HG03520 (cell line): ENCODE results near the gene CORO7.
"Not testable (repeated sequence)": the region's sequence is repeated elsewhere in the genome, so short reads cannot be mapped to it uniquely, and the experiment has no call there.

ENCODE experiments used
- ATAC-seq: cut with Tn5 transposase; IDR thresholded peaks from one replicate; pipeline ENCODE4 v1.9.1; 2021; ENCODE audit warnings: mild to moderate bottlenecking, moderate library complexity; ENCODE audit not compliant: unreplicated experiment

The CORO7 gene

DNA sequence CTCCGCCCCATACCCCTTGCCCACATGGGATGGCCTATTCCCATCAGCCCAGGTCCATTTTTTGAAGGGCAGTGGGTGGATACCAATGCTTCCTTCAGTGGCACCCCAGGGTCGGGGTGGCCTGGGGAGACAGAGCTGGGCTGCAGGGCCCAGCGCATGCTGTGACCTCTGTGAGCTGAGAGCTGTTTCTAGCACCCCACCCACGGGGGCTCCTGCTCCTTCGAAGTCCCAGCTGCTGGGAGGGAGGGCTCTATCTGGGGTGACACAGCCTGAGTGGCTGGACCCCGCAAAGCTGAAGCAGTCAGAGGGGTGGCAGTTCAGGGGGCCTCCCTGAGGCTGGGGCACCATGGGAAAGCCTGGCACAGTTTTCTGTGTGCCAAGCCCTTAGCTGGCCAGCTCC is 76.0 kb downstream of the CORO7 start:
- ATAC-seq: no peak

DNA sequence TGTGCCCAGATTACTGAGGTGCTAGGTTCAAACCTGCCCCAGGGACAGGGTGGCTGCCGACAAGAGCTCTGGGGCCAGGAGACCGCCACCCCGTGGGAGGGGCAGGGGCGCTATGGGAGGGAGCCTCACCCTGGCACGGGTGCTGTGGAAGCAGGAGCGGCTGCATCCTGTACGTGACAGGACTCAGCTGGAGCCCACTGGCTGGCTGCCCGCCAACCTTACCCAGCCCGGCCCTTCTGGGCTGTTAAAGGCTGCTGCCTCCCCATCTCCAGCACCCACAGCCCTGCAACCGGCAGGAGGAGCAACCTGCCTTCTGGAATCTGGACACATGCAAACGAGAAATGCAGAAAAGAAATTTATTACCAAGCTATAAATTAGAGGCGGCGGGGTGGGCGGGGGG is 76.5 kb downstream of the CORO7 start:
- no peak for ATAC-seq

GRCh38 chr16:4339455-4339854 is 76.9 kb downstream of the CORO7 start:
- no peak for ATAC-seq

DNA sequence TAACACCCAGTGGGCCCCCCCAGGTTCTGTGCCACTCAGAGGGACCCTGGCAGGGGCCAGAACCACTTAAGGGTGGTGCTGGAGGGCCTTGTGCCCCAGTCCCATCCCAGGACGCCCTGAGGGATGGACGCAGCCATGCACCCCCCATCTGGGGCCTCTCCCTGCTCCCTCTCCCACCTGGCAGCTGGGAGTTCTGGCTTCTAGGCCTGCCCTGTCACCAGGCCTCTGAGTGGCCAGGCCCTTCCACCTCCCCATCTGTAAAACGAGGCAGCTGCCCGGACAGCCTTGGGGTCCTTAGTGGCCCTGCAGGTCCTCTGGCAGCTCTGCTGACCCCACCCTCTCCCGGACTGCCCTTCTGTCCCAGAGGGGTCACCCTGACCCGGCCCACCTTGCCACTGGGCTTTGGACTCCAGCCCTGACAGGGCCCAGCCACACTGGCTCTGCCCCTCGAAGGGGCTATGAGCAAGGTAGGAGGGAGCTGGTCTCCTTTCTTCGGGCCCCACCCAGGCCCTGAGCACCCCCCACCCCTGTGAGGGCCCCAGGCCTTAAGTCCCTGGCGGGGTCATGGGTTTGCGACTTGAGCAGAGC is 77.6 kb downstream of the CORO7 start:
- no peak for ATAC-seq

GRCh38 chr16:4338125-4338582 is 78.2 kb downstream of the CORO7 start:
- no peak for ATAC-seq

GRCh38 chr16:4337540-4338088 is 78.8 kb downstream of the CORO7 start:
- ATAC-seq: no peak

GRCh38 chr16:4336701-4337539 is 79.5 kb downstream of the CORO7 start:
- no peak for ATAC-seq

- no peak for ATAC-seq
Measured at GRCh38 chr16:4334724-4335495, 81.5 kb downstream of the CORO7 start.

- not testable (repeated sequence) for ATAC-seq
Measured at GRCh38 chr16:4333714-4334113, 82.7 kb downstream of the CORO7 start.

GRCh38 chr16:4333308-4333638 is 83.1 kb downstream of the CORO7 start:
- no peak for ATAC-seq

GRCh38 chr16:4332623-4333307 is 83.6 kb downstream of the CORO7 start:
- ATAC-seq: no peak

DNA sequence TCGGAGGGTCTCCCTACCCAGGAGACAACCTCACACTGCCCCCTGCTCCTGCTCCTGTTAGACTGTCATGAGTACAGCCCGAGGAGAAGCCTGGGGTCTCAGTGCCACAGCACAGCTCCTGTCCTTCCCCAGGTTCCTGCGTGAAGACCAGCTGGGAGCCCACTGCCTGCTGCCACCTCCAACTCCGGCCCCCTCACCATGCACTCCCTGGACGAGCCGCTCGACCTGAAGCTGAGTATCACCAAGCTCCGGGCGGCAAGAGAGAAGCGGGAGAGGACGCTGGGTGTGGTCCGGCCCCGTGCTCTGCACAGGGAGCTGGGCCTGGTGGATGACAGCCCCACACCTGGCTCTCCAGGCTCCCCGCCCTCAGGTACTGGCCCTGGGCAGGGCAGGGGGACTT is 84.3 kb downstream of the CORO7 start:
- no peak for ATAC-seq

GRCh38 chr16:4330277-4330874 is 86.0 kb downstream of the CORO7 start:
- no peak for ATAC-seq

- no peak for ATAC-seq
Measured at GRCh38 chr16:4328782-4329775, 87.3 kb downstream of the CORO7 start.

DNA sequence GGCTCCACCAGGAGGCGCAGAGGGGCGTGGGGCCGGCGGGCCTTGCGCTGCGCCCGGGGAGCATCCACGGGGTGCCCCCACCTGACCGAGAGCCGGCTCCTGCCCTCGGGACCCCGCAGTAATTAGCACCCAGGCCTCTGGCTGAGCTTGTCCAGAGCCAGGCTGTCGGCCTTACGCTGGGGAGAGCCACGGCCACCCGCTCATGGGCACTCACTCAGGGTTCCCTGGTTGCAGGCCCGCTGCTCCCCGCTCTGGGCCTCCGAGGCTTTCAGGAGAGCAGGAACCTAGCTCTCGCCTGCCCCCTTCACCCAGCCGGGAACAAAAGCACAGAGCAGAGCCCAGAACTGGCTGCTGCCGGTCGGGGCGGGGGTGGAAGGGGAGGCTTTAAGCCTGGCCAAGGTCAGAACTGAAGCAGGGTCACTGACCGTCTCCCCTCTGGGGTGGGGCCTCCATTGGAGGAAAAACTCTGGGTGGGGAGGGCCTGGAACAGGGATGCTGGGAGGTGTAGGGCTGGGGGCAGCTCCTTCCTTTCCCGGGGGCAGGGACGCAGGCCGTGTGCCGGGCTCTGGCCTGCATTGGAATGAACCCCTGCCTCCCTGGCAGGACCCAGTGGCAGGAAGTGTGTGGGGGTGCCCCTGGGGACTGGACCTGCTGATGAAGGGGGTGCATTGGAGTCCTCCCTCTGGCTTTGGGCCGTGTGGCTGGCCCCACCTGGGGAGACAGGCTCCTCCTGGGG is 88.2 kb downstream of the CORO7 start:
- ATAC-seq: no peak

GRCh38 chr16:4327386-4328045 is 88.9 kb downstream of the CORO7 start:
- ATAC-seq: no peak

DNA sequence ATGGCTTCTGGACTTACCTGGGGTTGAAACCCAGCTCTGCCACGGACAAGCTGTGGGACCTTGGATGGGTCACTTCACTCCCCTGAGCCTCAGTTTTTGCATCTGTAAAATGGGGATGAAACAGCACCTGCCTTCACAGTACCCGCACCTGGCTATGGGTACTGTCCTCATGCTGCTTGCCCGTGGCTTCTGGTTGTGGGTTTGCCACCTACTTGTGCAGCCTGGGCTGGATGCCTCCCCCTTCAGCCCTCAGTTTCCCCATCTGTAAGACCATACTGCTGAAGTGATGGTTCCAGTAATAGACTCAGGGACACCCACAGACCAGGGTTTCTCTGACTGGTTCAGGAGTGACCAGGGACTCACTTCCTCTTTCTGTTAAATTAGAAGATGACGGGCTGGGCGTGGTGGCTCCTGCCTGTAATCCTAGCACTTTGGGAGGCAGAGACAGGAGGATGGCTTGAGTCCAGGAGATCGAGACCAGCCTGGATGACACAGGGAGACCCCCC is 91.1 kb downstream of the CORO7 start:
- ATAC-seq: no peak
